NCI-H1694 (cell line): ENCODE measurements around the gene GABRG3.

Source experiments
- DNase-seq: peaks from one replicate; lab custom pipeline; 2025; lab: John Stamatoyannopoulos, UW

GABRG3 gene

GRCh38 chr15:27065151-27065550 is 94.2 kb downstream of the GABRG3 start:
- no peak for DNase-seq

GRCh38 chr15:27065785-27066184 is 94.8 kb downstream of the GABRG3 start:
- DNase-seq: no peak

- DNase-seq: no peak
Observed at GRCh38 chr15:27066446-27066845, 95.5 kb downstream of the GABRG3 start.

- DNase-seq: no peak
Observed at GRCh38 chr15:27067175-27067574, 96.2 kb downstream of the GABRG3 start.

- no peak for DNase-seq
Observed at GRCh38 chr15:27070841-27071240, 99.9 kb downstream of the GABRG3 start.

GRCh38 chr15:27074179-27074578 is 103.2 kb downstream of the GABRG3 start:
- no peak for DNase-seq

GRCh38 chr15:27077790-27078189 is 106.8 kb downstream of the GABRG3 start:
- DNase-seq: no peak

GRCh38 chr15:27081676-27082418 is 110.9 kb downstream of the GABRG3 start:
- no peak for DNase-seq

- no peak for DNase-seq
Observed at GRCh38 chr15:27082526-27082925, 111.5 kb downstream of the GABRG3 start.

GRCh38 chr15:27084844-27085243 is 113.9 kb downstream of the GABRG3 start:
- DNase-seq: no peak

- DNase-seq: no peak
Observed at GRCh38 chr15:27086149-27086548, 115.2 kb downstream of the GABRG3 start.

- no peak for DNase-seq
Observed at GRCh38 chr15:27086805-27087204, 115.8 kb downstream of the GABRG3 start.

GRCh38 chr15:27087651-27088583 is 116.9 kb downstream of the GABRG3 start:
- DNase-seq: no peak

GRCh38 chr15:27088584-27089232 is 117.7 kb downstream of the GABRG3 start:
- DNase-seq: no peak

GRCh38 chr15:27089233-27089586 is 118.2 kb downstream of the GABRG3 start:
- DNase-seq: no peak

GRCh38 chr15:27089676-27090075 is 118.7 kb downstream of the GABRG3 start:
- DNase-seq: no peak

- no peak for DNase-seq
Observed at GRCh38 chr15:27091270-27091940, 120.4 kb downstream of the GABRG3 start.

- no peak for DNase-seq
Observed at GRCh38 chr15:27092390-27092789, 121.4 kb downstream of the GABRG3 start.

- DNase-seq: peak; percentile 3
Observed at GRCh38 chr15:27094235-27094634, 123.3 kb downstream of the GABRG3 start.

- peak; percentile 65 for DNase-seq
Observed at GRCh38 chr15:27095886-27096624, 125.1 kb downstream of the GABRG3 start.

- no peak for DNase-seq
Observed at GRCh38 chr15:27097506-27097905, 126.5 kb downstream of the GABRG3 start.
